Measurements from ENCODE around the gene RAD51C.
"Not testable (repeated sequence)": the region's sequence is repeated elsewhere in the genome, so short reads cannot be mapped to it uniquely, and the experiment has no call there.

RAD51C gene

DNA sequence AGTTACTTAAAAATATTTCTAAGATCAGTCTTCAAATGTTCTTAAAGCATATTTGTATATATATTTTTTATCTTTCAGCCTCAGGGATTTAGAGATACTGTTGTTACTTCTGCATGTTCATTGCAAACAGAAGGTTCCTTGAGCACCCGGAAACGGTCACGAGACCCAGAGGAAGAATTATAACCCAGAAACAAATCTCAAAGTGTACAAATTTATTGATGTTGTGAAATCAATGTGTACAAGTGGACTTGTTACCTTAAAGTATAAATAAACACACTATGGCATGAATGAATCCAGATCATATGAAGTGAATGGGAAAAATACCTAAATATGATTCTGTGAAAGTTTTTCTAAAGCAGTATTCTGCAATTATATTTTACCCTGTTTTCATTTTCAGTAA lies 41.6 kb downstream of the RAD51C start:
- no peak for DNase-seq (ENCODE audit: low read depth)
- H3K4me3 ChIP-seq (ENCODE audit: low read depth, low read length): no peak overlapping the region
- TF ChIP-seq, protein P1, sequence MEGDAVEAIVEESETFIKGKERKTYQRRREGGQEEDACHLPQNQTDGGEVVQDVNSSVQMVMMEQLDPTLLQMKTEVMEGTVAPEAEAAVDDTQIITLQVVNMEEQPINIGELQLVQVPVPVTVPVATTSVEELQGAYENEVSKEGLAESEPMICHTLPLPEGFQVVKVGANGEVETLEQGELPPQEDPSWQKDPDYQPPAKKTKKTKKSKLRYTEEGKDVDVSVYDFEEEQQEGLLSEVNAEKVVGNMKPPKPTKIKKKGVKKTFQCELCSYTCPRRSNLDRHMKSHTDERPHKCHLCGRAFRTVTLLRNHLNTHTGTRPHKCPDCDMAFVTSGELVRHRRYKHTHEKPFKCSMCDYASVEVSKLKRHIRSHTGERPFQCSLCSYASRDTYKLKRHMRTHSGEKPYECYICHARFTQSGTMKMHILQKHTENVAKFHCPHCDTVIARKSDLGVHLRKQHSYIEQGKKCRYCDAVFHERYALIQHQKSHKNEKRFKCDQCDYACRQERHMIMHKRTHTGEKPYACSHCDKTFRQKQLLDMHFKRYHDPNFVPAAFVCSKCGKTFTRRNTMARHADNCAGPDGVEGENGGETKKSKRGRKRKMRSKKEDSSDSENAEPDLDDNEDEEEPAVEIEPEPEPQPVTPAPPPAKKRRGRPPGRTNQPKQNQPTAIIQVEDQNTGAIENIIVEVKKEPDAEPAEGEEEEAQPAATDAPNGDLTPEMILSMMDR (IDR thresholded peaks at IDR 0.05; ENCODE audit: low read depth, low read length, missing control alignments): no peak
- in situ Hi-C loops (cut with HindIII; ENCODE audit: low sequenced_read_pairs): no loop called here

DNA sequence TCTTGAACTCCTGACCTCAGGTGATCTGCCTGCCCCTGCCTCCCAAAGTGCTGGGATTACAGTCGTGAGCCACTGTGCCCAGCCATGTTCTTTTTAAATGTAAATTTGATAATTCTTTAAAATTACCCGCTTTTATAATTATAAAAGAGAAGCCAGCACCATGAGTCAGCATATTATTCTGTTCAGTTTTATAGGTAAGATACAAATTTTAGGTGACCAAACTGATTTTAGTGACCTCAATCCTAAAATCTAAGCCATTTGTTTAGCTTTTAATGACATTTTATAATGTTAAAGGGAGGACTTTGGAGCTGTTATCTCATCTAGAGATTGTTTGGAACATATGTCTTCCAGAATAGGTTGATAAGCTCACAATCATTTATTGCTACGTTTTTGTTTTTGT lies 42.4 kb downstream of the RAD51C start:
- TF ChIP-seq, protein P1 (IDR thresholded peaks at IDR 0.05; ENCODE audit: low read depth, low read length, missing control alignments): no peak
- no peak overlapping the region for H3K4me3 ChIP-seq (ENCODE audit: low read depth, low read length)
- no peak for DNase-seq (ENCODE audit: low read depth)
- in situ Hi-C loops (cut with HindIII; ENCODE audit: low sequenced_read_pairs): no loop called here

DNA sequence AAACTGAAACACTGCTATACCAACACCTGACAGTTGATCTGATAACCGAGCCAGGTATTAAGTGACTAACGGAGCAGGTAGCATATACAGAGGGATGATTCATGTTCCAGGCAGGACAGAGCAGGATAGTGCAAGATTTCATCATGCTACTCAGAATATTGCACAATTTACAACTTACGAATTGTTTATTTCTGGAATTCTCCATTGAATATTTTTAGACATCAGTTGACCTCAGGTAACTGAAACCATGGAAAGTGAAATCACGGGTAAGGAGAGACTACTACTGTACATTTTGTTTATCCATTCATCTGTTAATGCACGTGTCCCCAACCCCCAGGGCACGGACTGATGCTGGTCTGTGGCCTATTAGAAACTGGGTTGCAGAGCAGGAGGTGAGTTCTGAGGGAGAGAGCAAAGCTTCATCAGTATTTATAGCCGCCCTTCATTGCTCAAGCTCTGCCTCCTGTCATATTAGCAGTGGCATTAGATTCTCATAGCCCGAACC lies 48.8 kb downstream of the RAD51C start:
- no peak overlapping the region for H3K4me3 ChIP-seq (ENCODE audit: low read depth, low read length)
- TF ChIP-seq, protein P1 (IDR thresholded peaks at IDR 0.05; ENCODE audit: low read depth, low read length, missing control alignments): no peak
- in situ Hi-C loops (cut with HindIII; ENCODE audit: low sequenced_read_pairs): no loop called here
- no peak for DNase-seq (ENCODE audit: low read depth)

DNA sequence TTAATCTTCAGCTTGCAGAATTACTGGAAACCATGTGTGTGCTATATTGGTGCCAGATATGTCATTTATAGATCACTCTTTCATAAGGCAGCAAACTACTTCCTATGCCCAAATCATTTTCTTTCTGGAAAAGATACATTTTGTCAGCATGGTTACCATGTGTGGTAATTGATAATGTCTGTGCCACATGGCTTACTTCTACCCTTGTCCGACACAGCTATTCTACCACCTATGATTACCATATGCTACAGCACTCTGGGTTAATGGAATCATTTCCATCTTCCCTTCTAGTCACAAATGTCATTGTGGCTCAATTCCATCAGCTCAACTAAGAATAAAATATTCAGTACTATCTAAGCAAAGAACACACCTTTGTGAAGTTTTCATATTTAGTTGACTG lies 55.3 kb downstream of the RAD51C start:
- TF ChIP-seq, protein P1 (IDR thresholded peaks at IDR 0.05; ENCODE audit: low read depth, low read length, missing control alignments): no peak
- no peak overlapping the region for H3K4me3 ChIP-seq (ENCODE audit: low read depth, low read length)
- no peak for DNase-seq (ENCODE audit: low read depth)
- in situ Hi-C loops (cut with HindIII; ENCODE audit: low sequenced_read_pairs): no loop called here

DNA sequence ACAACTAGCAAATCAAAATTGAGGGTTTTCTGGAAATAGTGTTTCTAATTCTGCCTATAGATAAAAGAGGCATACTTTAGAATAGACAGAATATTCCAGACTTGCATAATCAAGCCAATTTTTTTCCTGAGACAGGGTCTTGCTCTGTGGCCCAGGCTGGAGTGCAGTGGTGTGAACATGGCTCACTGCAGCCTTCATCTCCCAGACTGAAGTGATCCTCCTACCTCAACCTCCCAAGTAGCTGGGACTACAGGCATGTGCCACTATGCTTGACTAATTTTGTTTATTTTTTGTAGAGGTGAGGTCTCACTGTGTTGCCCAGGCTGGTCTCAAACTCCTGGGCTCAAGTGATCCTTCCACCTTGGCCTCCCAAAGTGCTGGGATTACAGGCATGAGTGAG lies 57.2 kb downstream of the RAD51C start:
- H3K4me3 ChIP-seq (ENCODE audit: low read depth, low read length); DNase-seq (ENCODE audit: low read depth); in situ Hi-C loops (cut with HindIII; ENCODE audit: low sequenced_read_pairs): not testable (repeated sequence)

DNA sequence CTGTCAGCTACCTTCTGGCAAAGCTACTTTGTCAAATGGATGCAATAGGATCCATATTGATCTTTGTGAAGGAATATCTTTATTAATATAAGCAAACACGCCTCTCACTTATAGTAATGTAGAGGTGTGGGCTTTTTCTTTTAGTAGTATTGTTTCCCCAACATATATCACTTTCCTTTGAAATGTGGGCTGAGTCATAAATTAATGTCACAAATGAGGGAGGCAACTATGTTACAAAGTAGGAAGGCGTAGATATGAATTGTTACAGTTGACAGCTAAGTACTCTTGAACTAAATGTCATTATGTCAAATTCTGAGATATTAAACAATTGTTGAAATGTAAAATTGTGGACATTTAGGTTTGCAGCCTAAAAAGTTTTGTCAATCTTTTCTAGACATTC lies 60.6 kb downstream of the RAD51C start:
- no peak for DNase-seq (ENCODE audit: low read depth)
- in situ Hi-C loops (cut with HindIII; ENCODE audit: low sequenced_read_pairs): no loop called here
- H3K4me3 ChIP-seq (ENCODE audit: low read depth, low read length): no peak overlapping the region
- TF ChIP-seq, protein P1 (IDR thresholded peaks at IDR 0.05; ENCODE audit: low read depth, low read length, missing control alignments): no peak

DNA sequence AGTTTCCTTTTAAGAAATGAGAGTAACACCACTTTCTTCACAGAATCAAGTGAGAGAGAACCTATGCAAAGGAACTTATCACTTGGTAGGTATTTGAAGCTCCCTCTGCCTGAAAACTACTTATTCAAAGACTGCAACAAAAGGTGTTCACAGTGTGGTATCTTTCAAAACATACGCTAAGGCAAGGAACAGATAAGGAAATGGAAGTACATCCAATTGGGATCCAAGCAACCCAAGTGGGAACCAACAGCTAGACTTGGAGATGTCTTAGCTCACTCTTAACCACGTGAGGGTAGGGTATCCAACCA lies 62.8 kb downstream of the RAD51C start:
- H3K4me3 ChIP-seq (ENCODE audit: low read depth, low read length): peak overlapping the region; percentile 67
- TF ChIP-seq, protein P1 (IDR thresholded peaks at IDR 0.05; ENCODE audit: low read depth, low read length, missing control alignments): no peak
- no peak for DNase-seq (ENCODE audit: low read depth)
- in situ Hi-C loops (cut with HindIII; ENCODE audit: low sequenced_read_pairs): no loop called here

Measured in astrocyte of the cerebellum (primary cell).